Colon (tissue), 2 donors: ENCODE results near the gene NFIA.
A peak's percentile ranks its signal among the peaks of the same experiment; 100 is the strongest.

Source experiments
- FAIRE-seq: peaks from 2 replicates; lab custom pipeline; 2012; peaks lifted over from hg19 to GRCh38; lab: Jason Lieb, UNC
- donor health status: control.
- donor health status: control.

Gene NFIA

GRCh38 chr1:61370177-61370912 lies 288.0 kb downstream of the NFIA start:
- no peak for FAIRE-seq

- no peak for FAIRE-seq
Measured at GRCh38 chr1:61370913-61371279, 288.5 kb downstream of the NFIA start.

GRCh38 chr1:61372944-61373343 lies 290.6 kb downstream of the NFIA start:
- FAIRE-seq: no peak

DNA sequence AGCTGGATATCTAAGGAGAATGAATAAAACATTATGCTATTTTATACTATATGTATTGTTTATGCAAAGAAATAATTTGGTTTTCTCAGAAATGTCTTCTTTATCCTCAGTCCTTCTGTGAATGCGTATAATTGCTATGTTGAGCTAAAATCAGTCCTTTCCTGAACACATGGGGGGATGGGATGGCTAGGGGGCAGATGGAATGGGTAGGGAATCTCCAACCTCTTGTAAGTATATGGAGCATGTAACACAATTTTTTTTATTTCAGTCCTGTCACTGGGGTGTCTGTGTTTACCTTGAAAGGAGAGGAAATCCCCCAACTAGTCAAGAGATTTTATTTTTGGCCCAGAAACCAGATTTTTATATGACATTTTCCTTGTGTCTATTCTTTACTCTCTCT lies 291.8 kb downstream of the NFIA start:
- FAIRE-seq: no peak

- no peak for FAIRE-seq
Measured at GRCh38 chr1:61375082-61375880, 292.9 kb downstream of the NFIA start.

- no peak for FAIRE-seq
Measured at GRCh38 chr1:61376151-61376550, 293.8 kb downstream of the NFIA start.

DNA sequence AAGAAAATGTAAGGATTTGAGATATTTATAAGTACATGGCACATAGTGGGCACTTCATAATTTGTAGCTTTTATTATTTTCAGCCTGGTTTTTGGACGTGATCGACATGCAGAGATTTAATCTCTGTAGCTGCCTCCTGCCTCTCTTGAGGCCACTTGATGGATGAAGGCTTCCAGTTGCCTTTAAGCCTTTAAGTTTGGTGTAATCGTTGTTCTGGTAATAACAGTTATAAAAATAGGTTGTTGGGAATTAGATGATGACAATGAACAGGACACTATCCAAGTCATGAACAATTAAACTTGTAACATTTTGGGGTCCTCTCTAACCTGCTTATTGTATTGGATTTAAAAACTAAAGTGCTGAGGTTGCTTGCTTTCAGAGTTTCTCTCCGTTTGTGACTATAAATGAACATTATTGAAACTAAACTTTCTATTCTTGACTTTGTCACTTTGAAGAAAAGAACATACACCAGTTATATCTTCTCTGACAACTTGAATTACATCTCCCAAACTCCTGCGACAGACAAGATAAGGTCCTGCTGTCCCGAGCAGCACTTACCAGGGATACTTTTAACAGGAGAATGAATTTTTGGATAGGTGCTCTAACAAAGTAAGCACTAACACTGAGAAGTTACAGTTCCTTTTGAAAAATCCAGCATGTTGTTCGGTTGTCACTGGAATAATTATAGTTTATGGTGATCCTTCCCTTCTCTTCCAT lies 295.0 kb downstream of the NFIA start:
- no peak for FAIRE-seq

DNA sequence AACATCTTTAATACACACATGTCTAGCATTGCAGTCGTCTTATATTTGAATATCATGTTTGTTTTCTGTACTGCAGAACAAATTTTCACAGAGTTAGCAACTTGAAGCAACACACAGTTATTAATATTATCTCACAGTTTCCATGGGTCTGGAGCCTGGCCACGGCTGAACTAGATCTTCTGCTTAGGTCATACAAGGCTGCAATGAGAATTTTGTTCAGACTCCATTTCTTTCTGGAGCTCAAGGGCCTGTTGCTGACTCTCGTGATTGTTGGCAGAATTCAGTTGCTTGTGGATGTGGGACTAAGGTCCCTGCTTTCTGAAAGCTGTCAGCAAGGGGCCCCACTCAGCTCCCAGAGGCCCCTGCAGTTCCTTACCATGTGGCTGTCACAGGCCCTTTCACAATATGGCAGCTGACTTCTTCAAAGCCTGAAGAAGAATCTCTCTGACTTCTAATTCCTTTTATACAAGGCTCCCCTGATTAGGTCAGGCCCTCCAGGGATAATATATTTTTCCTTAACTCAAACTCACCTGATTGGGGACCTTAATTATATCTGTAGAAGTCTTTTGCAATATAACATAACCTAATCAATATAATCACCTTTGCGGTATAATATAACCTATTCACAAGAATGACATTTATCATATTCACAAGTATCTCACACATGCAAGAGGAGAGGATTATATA lies 296.3 kb downstream of the NFIA start:
- no peak for FAIRE-seq

DNA sequence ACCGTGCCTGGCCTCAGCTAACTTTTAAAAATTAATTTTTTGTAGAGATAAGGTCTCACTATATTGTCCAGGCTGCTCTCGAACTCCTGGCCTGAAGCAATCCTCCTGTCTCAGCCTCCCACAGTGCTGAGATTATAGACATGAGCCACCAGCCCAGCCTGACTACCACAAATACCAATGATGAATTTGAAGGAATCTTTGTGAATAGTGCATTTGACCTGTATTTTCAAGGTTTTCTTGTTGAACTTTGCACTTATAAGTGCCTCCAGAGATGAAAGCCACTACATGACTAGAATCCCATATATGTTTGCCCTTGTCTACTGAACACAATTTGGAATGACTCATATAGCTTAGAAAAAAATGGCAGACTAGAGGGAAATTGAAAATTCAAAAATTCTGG lies 297.3 kb downstream of the NFIA start:
- FAIRE-seq: no peak

DNA sequence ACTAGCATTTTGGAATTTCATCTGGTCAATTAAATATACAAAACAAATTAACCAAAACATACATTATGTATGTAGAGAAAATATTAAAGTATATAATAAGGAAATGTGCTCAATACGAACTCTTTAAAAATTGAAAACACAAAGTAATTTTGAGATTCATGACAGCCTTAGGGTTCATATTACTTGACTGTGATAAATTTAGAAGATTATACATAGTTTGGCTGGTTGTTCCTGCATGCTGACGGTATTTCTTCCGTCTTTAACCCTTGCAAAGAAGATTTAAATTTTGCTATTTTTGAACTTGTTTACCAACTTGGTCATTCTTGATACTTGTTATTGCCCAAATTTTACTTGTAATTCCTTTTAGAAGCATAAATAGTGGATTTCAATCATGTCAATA lies 298.2 kb downstream of the NFIA start:
- peak; percentile 28 for FAIRE-seq

DNA sequence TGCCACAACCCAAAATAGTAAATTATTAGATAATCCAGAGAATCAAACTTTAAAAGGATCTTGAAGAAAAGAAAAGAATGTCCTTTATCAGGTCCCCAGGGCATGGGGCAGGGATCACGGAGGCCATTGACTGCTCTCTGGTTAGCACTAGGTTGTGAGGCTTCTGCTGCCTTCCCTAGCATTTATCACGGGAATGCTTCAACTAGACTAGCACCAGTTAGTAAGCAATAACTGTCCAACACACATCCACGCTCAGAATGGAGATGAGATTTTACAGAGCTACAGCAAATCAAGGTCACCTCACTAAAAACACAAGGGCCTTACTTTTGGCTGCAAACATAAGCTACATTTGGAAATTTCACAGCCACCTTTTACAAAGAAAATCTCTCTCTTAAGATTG lies 304.0 kb downstream of the NFIA start:
- FAIRE-seq: no peak

- no peak for FAIRE-seq
Measured at GRCh38 chr1:61386770-61387169, 304.4 kb downstream of the NFIA start.

DNA sequence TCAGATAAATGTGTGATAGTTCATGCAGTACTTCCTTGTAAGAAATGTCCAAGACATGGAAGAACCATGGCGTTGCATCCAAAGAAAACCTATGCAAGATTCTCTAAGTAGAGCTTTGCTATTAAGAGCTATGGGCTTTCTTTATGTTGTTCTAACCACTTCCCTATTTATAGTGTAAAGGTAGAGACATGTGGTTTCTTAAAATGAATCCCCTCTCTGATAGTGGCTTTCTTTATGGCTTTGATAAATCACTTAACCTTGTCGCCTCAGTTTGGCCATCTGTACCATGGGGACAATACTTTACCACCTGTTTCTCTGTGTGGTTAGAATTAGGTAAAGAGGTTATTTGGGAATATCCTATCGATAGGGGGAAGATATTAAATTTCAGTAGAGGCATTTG lies 305.5 kb downstream of the NFIA start:
- no peak for FAIRE-seq

DNA sequence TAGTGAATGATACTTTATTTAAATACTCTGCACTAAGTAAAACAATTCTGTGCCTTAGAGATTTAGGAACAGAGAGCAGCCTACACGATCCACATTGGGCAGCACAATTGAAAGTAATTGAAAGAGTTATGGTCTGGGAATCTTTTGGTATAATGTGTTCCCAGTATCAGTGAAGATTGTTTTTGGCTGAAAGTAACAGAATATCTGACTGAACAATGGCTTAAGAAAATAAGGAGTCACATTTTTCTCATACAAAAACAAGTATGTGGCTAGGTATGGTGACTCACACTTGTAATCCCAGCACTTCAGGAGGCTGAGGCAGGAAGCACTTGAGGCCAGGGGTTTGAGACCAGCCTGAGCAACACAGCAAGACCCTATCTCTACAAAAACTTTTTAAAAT lies 306.2 kb downstream of the NFIA start:
- no peak for FAIRE-seq

DNA sequence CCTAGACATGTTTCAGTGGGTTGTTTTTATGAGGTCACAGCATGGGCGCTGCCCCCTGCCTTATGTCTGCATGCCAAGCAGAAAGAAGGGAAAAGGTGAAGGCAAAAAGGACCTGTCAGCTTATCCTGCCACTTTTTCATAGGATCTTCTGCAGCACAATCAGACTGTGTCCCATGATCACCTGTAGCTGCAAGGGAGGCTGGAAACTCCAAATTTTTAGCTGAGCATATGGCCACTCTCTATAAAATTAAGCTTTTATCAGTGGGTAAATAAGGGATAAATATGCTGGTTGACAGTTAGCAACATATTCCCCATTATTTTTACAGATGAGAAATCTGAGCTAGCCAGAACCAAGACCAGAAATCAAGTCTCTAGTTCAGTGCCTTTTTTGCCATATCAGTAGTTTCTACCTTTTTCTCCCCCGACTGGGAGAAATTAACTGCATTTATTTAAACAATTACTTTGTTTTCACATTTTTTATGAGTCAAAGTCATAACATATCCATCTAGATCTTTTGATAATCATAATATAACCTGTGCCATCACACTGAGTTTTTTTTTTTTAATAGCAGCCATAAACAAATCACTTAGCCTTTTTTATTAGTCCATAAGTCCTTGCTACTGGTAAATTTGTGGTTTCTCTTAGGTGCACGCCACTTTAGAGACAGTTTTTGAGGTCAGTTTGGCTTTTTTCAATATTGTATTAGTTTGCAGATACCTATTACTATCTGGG lies 307.0 kb downstream of the NFIA start:
- FAIRE-seq: no peak

- FAIRE-seq: no peak
Measured at GRCh38 chr1:61389926-61390845, 307.8 kb downstream of the NFIA start.

DNA sequence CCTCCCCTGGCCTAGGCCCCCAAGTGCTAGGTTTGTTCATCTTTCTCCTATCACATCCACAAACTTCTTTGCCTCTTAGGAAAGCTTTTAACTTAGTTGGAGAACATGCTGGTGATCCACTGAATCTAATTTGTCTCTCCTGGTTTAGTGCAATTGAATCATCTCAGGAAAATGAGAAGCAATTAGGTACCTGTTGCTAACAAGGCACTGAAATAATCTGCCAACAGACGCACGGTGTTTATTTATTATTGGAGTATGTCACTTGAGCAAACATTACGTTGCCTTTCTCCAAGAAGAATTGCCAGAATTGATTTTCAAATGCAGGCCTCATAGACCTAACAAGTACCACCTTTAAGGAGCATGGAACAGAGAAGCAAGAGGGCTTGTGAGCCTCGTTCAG lies 309.4 kb downstream of the NFIA start:
- no peak for FAIRE-seq

DNA sequence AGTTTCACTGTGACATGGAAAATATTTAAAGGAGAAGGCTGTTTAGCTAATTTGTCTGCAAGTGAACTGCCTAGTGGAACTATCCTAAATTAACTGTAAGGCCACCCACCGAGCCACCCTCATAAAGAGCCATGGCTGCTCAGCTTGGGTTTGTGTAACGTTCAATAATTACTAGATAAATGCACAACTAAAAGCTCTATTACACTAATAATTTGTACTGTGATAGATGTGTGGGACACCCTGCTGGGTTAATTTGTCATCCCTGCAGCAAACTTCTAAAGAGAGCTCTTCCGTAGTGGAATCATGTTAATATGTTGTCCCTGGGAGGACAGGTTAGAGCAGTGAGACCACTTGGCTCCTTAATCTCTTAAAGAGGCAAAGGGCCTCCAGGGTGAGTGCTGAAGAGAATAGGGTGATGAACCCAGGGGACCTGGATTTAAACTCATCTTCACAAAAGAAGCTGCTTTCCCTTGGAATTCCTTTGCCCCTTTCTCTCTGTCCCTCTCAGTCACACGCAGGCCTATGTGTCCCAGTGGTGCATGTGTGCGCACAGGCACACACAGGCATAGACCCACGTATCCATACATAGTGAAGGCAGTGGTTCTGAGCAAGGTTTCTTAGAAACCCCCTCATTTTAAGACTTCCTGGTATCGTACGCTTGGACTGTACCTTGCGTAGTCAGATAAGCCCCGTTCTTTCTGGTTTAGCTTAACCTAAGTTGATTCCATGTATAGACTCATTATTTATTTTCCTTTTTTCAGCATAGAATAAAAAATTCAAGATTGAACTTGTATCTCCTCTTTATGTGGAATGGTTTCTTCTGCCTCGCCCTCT lies 310.3 kb downstream of the NFIA start:
- FAIRE-seq: no peak

DNA sequence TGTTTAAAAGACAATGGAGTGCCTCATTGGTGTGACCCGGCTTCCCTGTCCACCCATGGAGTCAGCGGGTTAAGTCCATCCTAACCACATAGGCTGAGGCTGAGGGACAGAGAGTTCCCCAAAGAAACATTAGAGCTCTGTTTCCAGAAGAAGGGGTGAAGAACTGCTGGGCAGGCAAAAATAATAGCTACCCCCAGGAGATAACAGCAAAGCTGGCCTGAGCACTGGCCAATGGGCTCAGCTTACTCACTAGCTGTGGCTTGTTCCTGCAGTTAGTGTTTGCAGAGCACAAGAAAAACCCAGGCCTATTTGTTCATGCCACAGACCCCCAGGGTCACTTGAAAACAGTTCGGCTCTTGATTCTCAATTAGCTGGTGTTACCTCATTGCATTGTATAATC lies 311.2 kb downstream of the NFIA start:
- FAIRE-seq: no peak
